ENCODE measurements around the gene RFC4.

The RFC4 gene

GRCh38 chr3:186785495-186786018 is 20.7 kb downstream of the RFC4 start:
- H3K4me3 ChIP-seq (ENCODE audit: low read depth, low read length) = peak overlapping the region; percentile 99
- DNase-seq (ENCODE audit: low read depth) = peak; percentile 4
- no peak for TF ChIP-seq CTCF (conservative IDR thresholded peaks at IDR 0.05; ENCODE audit: low read depth, low read length)

GRCh38 chr3:186784820-186785494 is 21.3 kb downstream of the RFC4 start:
- TF ChIP-seq CTCF (conservative IDR thresholded peaks at IDR 0.05; ENCODE audit: low read depth, low read length) = no peak
- peak overlapping the region; percentile 99 for H3K4me3 ChIP-seq (ENCODE audit: low read depth, low read length)
- no peak for DNase-seq (ENCODE audit: low read depth)

- H3K4me3 ChIP-seq (ENCODE audit: low read depth, low read length) = peak overlapping the region; percentile 99
- DNase-seq (ENCODE audit: low read depth) = peak; percentile 83
- no peak for TF ChIP-seq CTCF (conservative IDR thresholded peaks at IDR 0.05; ENCODE audit: low read depth, low read length)
These were observed 22.4 kb downstream of the RFC4 start for GRCh38 chr3:186783731-186784515.

GRCh38 chr3:186783058-186783730 is 23.1 kb downstream of the RFC4 start, which contains the start of gene EIF4A2:
TSS of gene EIF4A2 (plus strand) at chr3:186783577. CDS start at chr3:186783611, 34 bp downstream.
- peak; percentile 91 for DNase-seq (ENCODE audit: low read depth)
- H3K4me3 ChIP-seq (ENCODE audit: low read depth, low read length) = peak within 1 kb of the TSS; percentile 99
- TF ChIP-seq CTCF (conservative IDR thresholded peaks at IDR 0.05; ENCODE audit: low read depth, low read length) = no peak

GRCh38 chr3:186782542-186783057 is 23.7 kb downstream of the RFC4 start:
- DNase-seq (ENCODE audit: low read depth) = no peak
- no peak for TF ChIP-seq CTCF (conservative IDR thresholded peaks at IDR 0.05; ENCODE audit: low read depth, low read length)
- H3K4me3 ChIP-seq (ENCODE audit: low read depth, low read length) = peak overlapping the region; percentile 99

GRCh38 chr3:186779204-186779603 is 27.1 kb downstream of the RFC4 start:
- no peak for DNase-seq (ENCODE audit: low read depth)
- no peak overlapping the region for H3K4me3 ChIP-seq (ENCODE audit: low read depth, low read length)
- TF ChIP-seq CTCF (conservative IDR thresholded peaks at IDR 0.05; ENCODE audit: low read depth, low read length) = no peak
